HG02943 (cell line): ENCODE measurements around the gene CYLD.
A peak's percentile ranks its signal among the peaks of the same experiment; 100 is the strongest.

Experiments used
- ATAC-seq: cut with Tn5 transposase; IDR thresholded peaks from one replicate; pipeline ENCODE4 v1.9.1; 2021; ENCODE audit warnings: mild to moderate bottlenecking, low read depth, moderate library complexity; ENCODE audit not compliant: unreplicated experiment

CYLD gene

DNA sequence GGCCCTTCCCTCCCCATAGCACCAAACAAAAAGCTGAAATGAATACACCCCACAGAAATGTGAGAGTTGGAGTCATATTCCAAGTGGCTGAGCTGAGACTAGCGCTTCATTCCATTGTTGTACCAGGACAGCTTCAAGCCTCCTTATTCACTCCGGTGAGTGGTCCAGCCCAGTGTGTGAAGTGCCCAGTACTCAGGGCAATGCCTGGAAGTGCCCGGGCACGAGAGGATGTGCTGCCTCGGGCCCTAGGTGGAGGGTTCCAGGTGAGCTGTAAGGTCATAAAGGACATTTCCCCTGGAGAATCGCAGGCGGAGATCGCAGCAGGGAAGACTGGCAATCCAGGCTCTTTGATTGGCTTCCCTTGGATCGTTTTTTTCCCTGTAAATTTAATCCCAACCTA is 5.4 kb upstream of the CYLD start:
- no peak for ATAC-seq

- ATAC-seq, result no peak
Measured at GRCh38 chr16:50737420-50737959, 4.4 kb upstream of the CYLD start.

GRCh38 chr16:50739031-50739430 is 2.9 kb upstream of the CYLD start:
- ATAC-seq, result no peak

DNA sequence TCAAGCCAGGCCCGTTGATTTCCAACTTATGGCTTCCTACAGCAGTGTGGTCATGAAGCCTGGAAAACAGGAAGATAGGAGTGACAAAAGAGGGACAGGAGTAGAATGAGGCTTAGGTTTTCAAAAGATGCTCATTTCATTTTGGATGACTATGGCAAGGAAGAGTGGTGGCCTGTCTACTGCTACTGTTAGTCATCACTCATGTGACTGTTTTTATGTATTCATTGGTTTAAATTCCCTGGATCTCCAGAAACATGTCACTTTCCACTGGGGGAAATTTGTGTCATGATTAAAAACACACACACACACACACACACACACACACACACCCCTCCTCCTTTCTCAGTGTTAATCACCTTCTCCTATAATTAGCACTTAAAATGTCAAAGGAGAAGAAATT is 1.1 kb upstream of the CYLD start:
- no peak for ATAC-seq

GRCh38 chr16:50741225-50741780 is 583 bp upstream of the CYLD start:
- peak; percentile 1 for ATAC-seq

DNA sequence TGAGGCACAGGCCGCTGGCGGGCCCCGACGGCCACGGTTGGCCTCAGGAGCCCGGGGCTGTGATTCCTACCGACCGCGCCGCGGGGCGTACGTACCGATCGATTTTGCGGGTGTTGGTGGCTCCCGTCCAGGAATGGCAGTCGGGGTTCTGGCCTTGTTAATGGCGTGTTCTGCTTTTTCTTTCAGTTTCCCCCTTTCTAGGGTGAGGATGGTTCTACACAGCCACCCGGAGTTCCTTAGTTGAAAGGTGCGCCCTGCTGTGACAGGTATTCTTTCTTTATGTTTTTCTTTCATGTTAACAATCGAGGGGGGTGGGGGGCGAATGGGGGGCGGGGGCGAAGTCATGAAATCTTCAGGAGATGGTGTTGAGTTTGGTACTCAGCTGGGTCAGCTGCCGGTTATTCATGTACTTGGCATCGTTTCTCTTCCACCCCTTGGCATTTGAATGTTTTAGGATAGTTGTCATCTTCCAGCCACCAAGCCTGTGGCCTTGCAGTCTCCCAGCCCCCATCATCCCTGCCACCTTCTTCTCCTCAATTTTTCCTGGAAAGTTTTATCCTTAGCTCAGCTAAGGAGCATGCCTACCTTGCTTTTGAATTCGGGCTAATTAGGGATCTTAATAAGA is 802 bp downstream of the CYLD start:
- ATAC-seq, result no peak

DNA sequence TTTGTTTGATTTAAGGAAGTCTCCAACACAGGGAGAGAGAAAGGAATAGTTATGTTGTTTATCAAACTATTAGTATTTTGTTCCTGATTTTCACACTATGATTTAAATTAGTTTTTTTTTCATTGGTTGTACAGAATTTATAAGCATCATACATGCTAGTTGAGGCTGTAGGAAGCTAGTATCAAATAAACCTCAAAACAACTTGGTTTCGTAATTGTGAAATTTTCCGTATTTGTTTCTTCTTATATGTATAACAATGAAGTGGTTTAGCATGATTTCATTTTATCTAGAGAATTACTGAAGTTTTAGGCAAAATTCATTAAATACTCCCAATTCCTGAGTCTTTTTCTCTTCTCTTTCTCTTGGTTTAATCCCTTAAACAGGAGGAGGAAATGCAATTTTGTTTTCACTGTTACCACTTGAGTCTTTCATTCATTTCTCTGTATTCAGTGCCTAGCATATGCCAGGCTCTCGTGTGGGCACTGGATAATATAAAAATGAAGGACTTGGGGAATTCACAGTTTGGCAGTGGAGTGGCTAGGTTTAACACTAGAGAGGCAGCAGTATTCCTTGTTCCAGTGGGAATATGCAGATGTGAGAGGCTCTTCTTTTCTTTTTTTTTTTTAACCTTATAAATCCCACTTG is 1.8 kb downstream of the CYLD start:
- no peak for ATAC-seq

- ATAC-seq, result no peak
Measured at GRCh38 chr16:50744881-50745280, 3.0 kb downstream of the CYLD start.

GRCh38 chr16:50745940-50746339 is 4.1 kb downstream of the CYLD start:
- ATAC-seq, result no peak

DNA sequence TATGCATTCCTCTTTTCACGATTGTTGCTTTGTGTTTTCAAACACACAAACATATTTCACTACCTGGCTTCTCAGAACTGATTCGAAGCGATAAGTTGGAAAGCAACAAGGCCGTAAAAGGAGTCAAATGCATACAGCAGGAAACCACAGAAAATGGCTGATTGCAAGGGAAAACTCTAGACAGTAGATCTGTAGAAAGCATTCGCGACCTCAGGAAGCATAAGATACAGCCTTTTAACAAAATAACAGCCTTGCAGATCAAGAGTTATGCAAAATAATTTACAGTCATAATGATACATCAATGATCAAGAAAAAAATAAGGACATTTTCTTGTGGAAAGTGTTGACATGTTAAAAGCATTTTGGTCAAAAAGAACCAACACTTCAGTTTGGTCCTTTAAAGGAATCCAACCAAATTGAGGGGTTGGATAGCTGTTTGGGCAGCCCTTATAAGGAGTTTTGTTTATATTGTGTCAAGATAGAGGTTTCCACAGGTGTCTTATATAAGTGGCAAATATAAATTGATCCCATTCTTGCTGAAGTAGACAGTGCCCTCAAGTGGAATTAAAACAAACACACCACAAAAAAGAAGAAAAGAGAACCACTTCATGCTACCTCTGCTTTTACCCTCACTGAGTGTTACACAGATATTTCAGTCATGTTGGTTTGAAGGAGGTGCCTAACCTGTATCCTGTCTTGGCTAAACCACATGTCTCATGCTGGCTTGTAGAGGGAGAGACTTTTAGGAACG is 5.5 kb downstream of the CYLD start:
- peak; percentile 50 for ATAC-seq

DNA sequence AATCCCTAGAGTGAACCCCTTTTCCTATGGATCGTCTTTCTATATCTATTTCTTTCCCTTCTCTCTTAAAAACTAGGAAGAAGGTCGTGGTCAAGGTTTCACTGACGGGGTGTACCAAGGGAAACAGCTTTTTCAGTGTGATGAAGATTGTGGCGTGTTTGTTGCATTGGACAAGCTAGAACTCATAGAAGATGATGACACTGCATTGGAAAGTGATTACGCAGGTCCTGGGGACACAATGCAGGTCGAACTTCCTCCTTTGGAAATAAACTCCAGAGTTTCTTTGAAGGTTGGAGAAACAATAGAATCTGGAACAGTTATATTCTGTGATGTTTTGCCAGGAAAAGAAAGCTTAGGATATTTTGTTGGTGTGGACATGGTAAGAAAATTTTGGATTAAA is 9.6 kb downstream of the CYLD start:
- no peak for ATAC-seq

DNA sequence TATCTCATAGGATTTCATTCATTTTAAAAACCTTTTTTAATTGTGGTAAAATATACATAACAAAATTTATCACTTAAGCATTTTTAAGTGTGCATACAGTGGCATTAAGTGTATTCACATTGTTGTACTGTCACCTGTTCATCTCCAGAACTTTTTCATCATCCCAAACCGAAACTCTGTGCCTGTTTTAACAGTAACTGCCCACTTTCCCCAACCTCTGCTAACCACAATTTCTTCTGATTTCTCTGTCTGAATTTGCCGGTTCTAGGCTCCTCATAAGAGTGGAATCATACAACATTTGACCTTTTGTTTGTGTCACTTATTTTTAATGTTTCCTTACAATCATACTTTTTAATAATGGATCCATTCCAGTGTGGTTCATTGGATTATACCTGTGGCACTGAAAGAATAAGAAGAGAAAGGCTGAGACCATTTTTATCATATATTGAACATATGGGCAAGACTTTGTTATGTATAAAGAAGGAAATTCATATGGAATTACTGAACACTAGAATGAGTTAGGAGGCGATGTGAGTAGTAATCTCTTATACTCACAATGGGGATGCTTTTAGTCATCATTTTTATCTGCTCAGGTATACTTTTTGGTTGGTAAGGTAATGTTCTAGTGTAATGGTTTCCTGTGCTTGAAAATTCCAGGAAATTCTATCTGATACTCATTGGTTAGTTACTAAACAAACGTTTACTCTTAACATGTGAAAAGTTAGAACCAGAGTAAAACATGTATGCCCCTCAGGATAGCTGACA is 10.8 kb downstream of the CYLD start:
- no peak for ATAC-seq

- ATAC-seq, result no peak
Measured at GRCh38 chr16:50756473-50756872, 14.6 kb downstream of the CYLD start.

- ATAC-seq, result no peak
Measured at GRCh38 chr16:50761267-50761666, 19.4 kb downstream of the CYLD start.

DNA sequence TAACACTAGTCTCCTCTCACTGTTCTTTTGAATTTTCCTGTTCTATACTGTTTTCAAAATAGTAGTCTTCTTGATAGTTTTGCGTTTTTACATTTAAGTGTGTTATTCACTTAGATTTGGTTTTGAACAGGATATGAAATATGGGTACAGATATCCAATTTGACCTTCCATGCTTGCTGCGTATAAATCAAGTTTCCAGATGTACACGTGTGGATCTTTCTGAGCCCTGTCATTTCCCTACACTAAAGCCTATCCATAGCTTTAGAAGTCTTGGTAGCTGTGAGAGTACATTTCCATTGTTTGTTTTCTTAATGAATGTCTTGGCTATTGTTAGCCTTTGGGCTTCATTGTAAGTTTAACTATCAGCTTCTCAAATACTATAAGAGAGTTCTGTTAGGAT is 20.4 kb downstream of the CYLD start:
- ATAC-seq, result no peak

GRCh38 chr16:50763211-50763610 is 21.3 kb downstream of the CYLD start:
- no peak for ATAC-seq

DNA sequence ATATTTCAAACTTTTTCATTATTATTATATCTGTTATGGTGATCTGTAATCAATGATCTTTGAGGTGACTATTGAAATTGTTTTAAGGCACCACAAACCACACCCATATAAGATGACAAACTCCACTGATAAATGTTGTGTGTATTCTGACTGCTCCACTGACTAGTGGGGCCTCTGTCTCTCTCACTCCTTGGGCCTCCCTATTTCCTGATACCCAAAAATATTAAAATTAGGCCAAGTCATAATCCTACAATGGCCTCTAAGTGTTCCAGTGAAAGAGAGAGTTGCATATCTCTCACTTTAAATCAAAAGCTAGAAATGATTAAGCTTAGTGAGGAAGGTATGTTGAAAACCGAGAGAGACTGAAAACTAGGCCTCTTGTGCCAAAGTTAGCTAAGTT is 23.4 kb downstream of the CYLD start:
- no peak for ATAC-seq

GRCh38 chr16:50765861-50766260 is 24.0 kb downstream of the CYLD start:
- ATAC-seq, result no peak

GRCh38 chr16:50767197-50767596 is 25.3 kb downstream of the CYLD start:
- ATAC-seq, result no peak

DNA sequence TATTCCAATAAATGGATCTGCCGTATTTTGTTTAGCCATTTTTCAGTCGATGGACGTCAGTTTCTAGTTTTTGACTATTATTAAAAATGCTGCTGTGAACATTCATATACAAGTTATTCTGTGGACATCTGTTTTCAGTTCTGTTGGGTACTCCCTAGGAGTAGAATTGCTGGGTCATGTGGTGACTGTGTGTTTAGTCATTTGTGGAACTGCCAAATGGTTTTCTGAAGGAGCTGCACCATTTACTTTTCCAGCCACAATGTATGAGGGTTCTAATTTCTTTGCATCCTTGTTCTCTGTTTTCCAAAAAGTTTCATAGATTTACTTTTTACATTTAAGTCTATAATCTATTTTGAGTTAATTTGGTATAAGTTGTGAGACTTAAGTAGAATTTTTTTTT is 29.5 kb downstream of the CYLD start:
- no peak for ATAC-seq

DNA sequence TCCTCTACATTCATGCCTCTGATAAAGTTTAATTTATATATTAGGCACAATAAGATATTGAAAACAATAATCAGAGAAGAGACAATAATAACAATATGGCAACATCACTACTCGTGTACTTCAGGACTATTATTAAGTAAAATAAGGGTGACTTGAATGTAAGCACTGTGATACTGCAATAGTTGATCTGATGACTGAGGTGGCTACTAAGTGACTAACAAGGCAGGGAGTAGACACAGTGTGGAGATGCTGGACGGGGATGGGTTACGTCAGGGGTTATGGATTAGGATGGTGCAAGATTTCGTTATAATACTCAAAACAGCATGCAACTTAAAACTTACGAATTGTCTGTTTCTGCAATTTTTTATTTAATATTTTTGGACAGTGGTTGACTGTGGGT is 32.5 kb downstream of the CYLD start:
- ATAC-seq, result no peak
